WTC11 (cell line): ENCODE data around the gene MRPS10.

ENCODE experiments used
- CREB1 ChIP-seq: sonication (generic); formaldehyde crosslinking; IDR thresholded peaks from 2 replicates; pipeline ENCODE4 v1.8.0; 2023; ENCODE audit warnings: mild to moderate bottlenecking, missing genetic modification reagents
- CTCF ChIP-seq: fragments of 200-600 bp; IDR thresholded peaks from 2 replicates; pipeline ENCODE4 v1.8.0; 2022; ENCODE audit warnings: antibody characterized with exemption
- IRF1 ChIP-seq: sonication (generic); formaldehyde crosslinking; IDR thresholded peaks from 2 replicates; pipeline ENCODE4 v1.8.0; 2023; ENCODE audit warnings: missing genetic modification reagents
- MXD4 ChIP-seq: fragments of 250-450 bp; sonication (Bioruptor Pico); IDR thresholded peaks from 2 replicates; pipeline ENCODE4 v1.8.0; 2021; ENCODE audit warnings: mild to moderate bottlenecking, moderate library complexity, borderline replicate concordance
- MYBL2 ChIP-seq: sonication (generic); formaldehyde crosslinking; IDR thresholded peaks from 2 replicates; pipeline ENCODE4 v1.8.1; 2023; ENCODE audit warnings: mild to moderate bottlenecking, moderate library complexity, missing genetic modification reagents
- NFE2L1 ChIP-seq: sonication (generic); formaldehyde crosslinking; IDR thresholded peaks from 2 replicates; pipeline ENCODE4 v1.8.1; 2023; ENCODE audit warnings: missing genetic modification reagents
- NR2C2 ChIP-seq: sonication (generic); formaldehyde crosslinking; IDR thresholded peaks from 2 replicates; pipeline ENCODE4 v1.8.0; 2022; ENCODE audit warnings: mild to moderate bottlenecking, missing genetic modification reagents
- SP1 ChIP-seq: sonication (generic); formaldehyde crosslinking; conservative IDR thresholded peaks from 2 replicates; pipeline ENCODE4 v1.8.1; 2022; ENCODE audit warnings: missing genetic modification reagents
- USF2 ChIP-seq: sonication (generic); formaldehyde crosslinking; IDR thresholded peaks from 2 replicates; pipeline ENCODE4 v1.8.1; 2023; ENCODE audit warnings: mild to moderate bottlenecking, missing genetic modification reagents, moderate library complexity
- ZBTB21 ChIP-seq: sonication (generic); formaldehyde crosslinking; IDR thresholded peaks from 2 replicates; pipeline ENCODE4 v1.8.1; 2023; ENCODE audit warnings: mild to moderate bottlenecking, missing genetic modification reagents, borderline replicate concordance
- ZBTB43 ChIP-seq: sonication (generic); formaldehyde crosslinking; IDR thresholded peaks from 2 replicates; pipeline ENCODE4 v1.8.1; 2023; ENCODE audit warnings: mild to moderate bottlenecking, missing genetic modification reagents
- ZNF121 ChIP-seq: sonication (generic); formaldehyde crosslinking; IDR thresholded peaks from 2 replicates; pipeline ENCODE4 v1.8.0; 2023; ENCODE audit warnings: missing genetic modification reagents

- TF ChIP-seq CTCF (no peak), MXD4 (no peak), MYBL2 (CRISPR knock-in tag) (no peak), ZNF121 (CRISPR knock-in tag) (no peak), IRF1 (CRISPR knock-in tag) (no peak), ZBTB43 (CRISPR knock-in tag) (no peak), ZBTB21 (CRISPR knock-in tag) (no peak), CREB1 (CRISPR knock-in tag) (no peak), SP1 (CRISPR knock-in tag) (no peak), USF2 (CRISPR knock-in tag) (no peak), NFE2L1 (no peak), NR2C2 (CRISPR knock-in tag) (no peak)
These were observed 9.0 kb upstream of the MRPS10 start for GRCh38 chr6:42226645-42227143.
